Breast epithelium (tissue), 4 donors: ENCODE measurements around the gene PKNOX2. TPM values are rescaled to one million over a fixed set of nuclear protein-coding genes. Genes with fewer than 3 reads are reported as not detected.

Source experiments
- DNase-seq, 2 donors: peaks; one replicate each; pipeline ENCODE4 v3.0.0-alpha.2; 2019; ENCODE audit warnings: low spot score in 2 of 2
- H3K27ac ChIP-seq, 2 donors: fragments of 200-600 bp; sonication (generic) in 1 of 2; one replicate each; pipeline ENCODE4 v1.5.1; 2016 to 2019; ENCODE audit warnings: mild to moderate bottlenecking in 1 of 2
- H3K27me3 ChIP-seq, 2 donors: fragments of 200-600 bp; sonication (generic) in 1 of 2; one replicate each; pipeline versions ENCODE4 v1.5.1 to v1.6.0; 2017 to 2019; ENCODE audit warnings: control low read depth in 1 of 2, mild to moderate bottlenecking in 1 of 2
- H3K36me3 ChIP-seq: fragments of 200-600 bp; one replicate; pipeline ENCODE4 v1.5.1; 2019
- H3K4me1 ChIP-seq, 2 donors: fragments of 200-600 bp; sonication (generic); one replicate each; pipeline ENCODE4 v1.5.1; 2016 to 2019; ENCODE audit warnings: control low read depth in 1 of 2
- H3K4me3 ChIP-seq, 3 donors: fragments of 200-600 bp; sonication (generic); 1 replicate in 2 of 3; 2 replicates in 1 of 3; pipeline ENCODE4 v1.5.1; 2016 to 2019; ENCODE audit warnings: mild to moderate bottlenecking in 3 of 3, moderate library complexity in 2 of 3
- H3K9me3 ChIP-seq, 2 donors: fragments of 200-600 bp; sonication (generic) in 1 of 2; one replicate each; pipeline ENCODE4 v1.5.1; 2016 to 2019; ENCODE audit warnings: control low read depth in 1 of 2
- CTCF ChIP-seq, 3 donors: fragments of 450-650 bp; IDR thresholded peaks; one replicate each; pipeline ENCODE4 v1.5.1; 2016 to 2017; ENCODE audit warnings: antibody characterized with exemption in 3 of 3, mild to moderate bottlenecking in 3 of 3, moderate library complexity in 3 of 3
- POLR2A ChIP-seq: fragments of 450-650 bp; IDR thresholded peaks from one replicate; pipeline ENCODE4 v1.6.1; 2016; ENCODE audit warnings: antibody characterized with exemption, mild to moderate bottlenecking, moderate library complexity
- POLR2AphosphoS5 ChIP-seq, 3 donors: sonication (generic); formaldehyde crosslinking; IDR thresholded peaks; one replicate each; pipeline ENCODE4 v1.6.1; 2017; ENCODE audit warnings: antibody characterized with exemption in 3 of 3
- intact Hi-C: fragments of 100-400 bp; cut with DNase I; formaldehyde crosslinking; loops from one replicate; pipeline ENCODE4 v1.15.1; 2023; ENCODE audit warnings: low total_unique reads
- total RNA-seq, 3 donors: library from RNA; depleted of rRNA; stranded (reverse); fragments of >200 nt; gene quantifications; one replicate each; pipeline ENCODE4 v1.1.0, GENCODE V29; 2016

Gene PKNOX2
- total RNA-seq, 3 donors from 2014 or later: 0.32 to 1.0 (median 0.66) TPM

- Histone ChIP-seq H3K4me1 (no peaks in the 10 kb centered on the region), H3K36me3 (no peaks in the 10 kb centered on the region), H3K4me3 (no peak overlapping the region), H3K27me3 (peaks cover 0 to 2% of the 10 kb centered on the region in 2 donors), H3K27ac (no peak overlapping the region), H3K9me3 (no peaks in the 10 kb centered on the region)
- intact Hi-C loops: no loop called here
- no peak for DNase-seq
- TF ChIP-seq POLR2A: no peak
- no peak for TF ChIP-seq CTCF (IDR thresholded peaks at IDR 0.05)
- TF ChIP-seq POLR2AphosphoS5 (IDR thresholded peaks at IDR 0.05): no peak
Measured at GRCh38 chr11:125327518-125328224, 163.1 kb downstream of the PKNOX2 start.

DNA sequence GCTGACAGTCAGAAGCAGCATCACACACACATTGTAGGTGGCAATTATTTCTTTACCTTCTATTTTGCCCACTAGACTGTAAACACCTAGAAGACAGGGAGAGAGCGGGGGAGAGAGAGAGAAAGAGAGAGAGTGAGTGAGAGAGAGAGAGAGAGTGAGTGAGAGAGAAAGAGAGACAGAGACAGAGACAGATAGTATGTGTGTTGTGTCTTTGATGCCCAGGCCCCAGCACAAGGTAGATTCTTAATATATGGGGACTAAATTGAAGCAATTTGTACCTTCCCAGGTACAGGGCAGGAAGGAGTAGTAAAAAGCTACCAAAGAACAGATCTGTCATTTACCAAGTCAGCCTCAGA lies 163.7 kb downstream of the PKNOX2 start:
- TF ChIP-seq POLR2AphosphoS5 (IDR thresholded peaks at IDR 0.05): no peak
- no peak for TF ChIP-seq POLR2A
- TF ChIP-seq CTCF (IDR thresholded peaks at IDR 0.05): no peak
- H3K4me1 ChIP-seq: no peaks in the 10 kb centered on the region
- no peaks in the 10 kb centered on the region for H3K9me3 ChIP-seq
- DNase-seq: no peak
- intact Hi-C loops: no loop called here
- no peaks in the 10 kb centered on the region for H3K36me3 ChIP-seq
- H3K4me3 ChIP-seq: no peak overlapping the region
- peaks cover 0 to 2% of the 10 kb centered on the region in 2 donors for H3K27me3 ChIP-seq
- no peak overlapping the region for H3K27ac ChIP-seq

DNA sequence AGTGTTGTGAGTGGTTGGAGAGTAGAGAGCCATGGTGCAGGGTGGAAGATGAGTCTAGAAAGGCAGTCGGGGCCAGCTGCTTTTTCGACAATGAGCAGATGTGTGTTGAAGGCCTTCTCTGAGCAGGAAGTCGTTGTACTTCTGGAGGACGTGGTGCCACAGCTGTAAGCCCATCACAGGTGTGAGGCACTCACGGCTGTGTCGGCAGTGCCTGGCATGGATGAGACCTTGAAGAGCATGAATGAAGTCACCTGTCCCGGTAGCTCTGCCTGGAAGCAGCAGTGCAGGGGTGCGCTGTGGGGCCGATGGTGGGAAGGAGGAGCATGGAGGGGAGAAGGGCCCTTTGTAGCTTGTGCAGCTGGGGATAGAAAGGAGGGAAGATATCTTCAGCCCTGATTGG lies 165.2 kb downstream of the PKNOX2 start:
- DNase-seq: no peak
- H3K27me3 ChIP-seq: peaks cover 0 to 2% of the 10 kb centered on the region in 2 donors
- H3K27ac ChIP-seq: no peak overlapping the region
- no peaks in the 10 kb centered on the region for H3K36me3 ChIP-seq
- H3K4me1 ChIP-seq: no peaks in the 10 kb centered on the region
- no peaks in the 10 kb centered on the region for H3K9me3 ChIP-seq
- TF ChIP-seq CTCF (IDR thresholded peaks at IDR 0.05) (no peak), POLR2A (no peak), POLR2AphosphoS5 (IDR thresholded peaks at IDR 0.05) (no peak)
- no peak overlapping the region for H3K4me3 ChIP-seq
- intact Hi-C loops: no loop called here

DNA sequence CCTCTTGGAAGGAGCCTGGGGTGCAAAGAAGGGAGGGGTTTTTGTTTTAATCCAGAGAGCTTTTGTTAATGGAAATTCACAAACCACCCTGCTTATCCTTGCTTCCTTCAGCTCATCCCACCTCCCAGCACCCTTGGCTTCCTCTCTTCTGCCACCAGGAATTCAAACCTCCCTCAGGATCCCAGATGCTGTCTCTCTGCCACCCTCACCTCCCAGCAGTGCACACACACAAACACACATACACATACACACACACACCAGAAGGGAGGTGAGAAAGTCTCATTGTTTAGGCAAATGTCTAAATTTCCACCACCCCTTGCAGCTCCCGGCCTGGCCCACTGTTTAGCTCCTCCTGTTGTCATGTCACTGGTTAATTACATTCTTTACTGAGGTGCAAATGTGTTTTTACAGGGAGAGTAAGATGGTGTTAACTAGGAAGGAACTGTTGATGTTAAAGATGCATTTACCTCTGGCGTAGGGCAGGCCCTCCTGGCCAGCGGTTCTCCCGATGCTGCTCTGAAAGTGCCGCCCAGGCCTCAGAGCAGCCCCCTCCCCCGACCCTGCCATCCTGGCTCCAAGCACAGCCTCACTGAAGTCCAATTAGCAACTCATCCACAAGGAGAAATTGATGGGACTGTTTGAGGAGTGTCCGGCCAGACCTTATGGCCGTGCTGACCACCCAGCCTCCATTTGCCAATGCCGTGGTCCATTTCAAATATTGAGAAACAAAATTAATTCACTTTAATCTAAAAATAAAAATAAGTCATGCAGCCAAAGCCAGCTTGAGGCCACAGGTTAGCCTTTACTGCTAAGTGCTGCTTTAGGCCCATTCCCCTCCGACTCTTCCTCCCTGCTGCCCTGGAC lies 166.1 kb downstream of the PKNOX2 start:
- H3K27ac ChIP-seq: no peak overlapping the region
- intact Hi-C loops: no loop called here
- H3K4me3 ChIP-seq: no peak overlapping the region
- H3K9me3 ChIP-seq: no peaks in the 10 kb centered on the region
- H3K36me3 ChIP-seq: no peaks in the 10 kb centered on the region
- no peak for TF ChIP-seq POLR2A
- no peak for TF ChIP-seq CTCF (IDR thresholded peaks at IDR 0.05)
- no peak for TF ChIP-seq POLR2AphosphoS5 (IDR thresholded peaks at IDR 0.05)
- H3K27me3 ChIP-seq: peaks cover 0 to 2% of the 10 kb centered on the region in 2 donors
- DNase-seq: no peak
- no peaks in the 10 kb centered on the region for H3K4me1 ChIP-seq
